Stimulated activated CD4-positive, alpha-beta T cell treated with anti-CD3 and anti-CD28 coated beads, Interleukin-12 subunit alpha, Interleukin-12 subunit beta, amount 100 ng/mL, for 24 hours (primary cell): Measurements from ENCODE around the gene ARHGEF12.

ENCODE experiments used
- DNase-seq, 2 experiments: peaks; one replicate each; pipeline ENCODE4 v3.0.0-alpha.2; 2020; ENCODE audit warnings: low read depth in 2 of 2

Gene ARHGEF12

DNA sequence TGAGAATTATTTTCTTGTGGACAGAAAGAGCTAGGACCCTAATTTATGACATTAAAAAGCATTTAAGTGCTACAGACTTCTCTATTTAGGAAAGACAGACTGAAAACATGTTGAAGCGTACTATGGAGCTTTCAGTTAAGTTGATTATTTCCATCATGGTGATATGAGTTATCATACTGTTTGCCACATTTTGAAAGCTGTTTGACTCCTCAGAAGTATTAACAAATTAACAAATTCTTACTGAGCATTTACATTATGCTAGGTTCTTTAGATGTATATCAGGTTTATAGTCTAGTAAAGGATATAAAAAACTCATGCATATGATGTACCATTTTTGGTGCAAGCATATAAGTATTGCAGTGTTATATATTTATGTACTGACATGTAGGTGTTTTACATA is 50.1 kb downstream of the ARHGEF12 start:
- no peak for DNase-seq

DNA sequence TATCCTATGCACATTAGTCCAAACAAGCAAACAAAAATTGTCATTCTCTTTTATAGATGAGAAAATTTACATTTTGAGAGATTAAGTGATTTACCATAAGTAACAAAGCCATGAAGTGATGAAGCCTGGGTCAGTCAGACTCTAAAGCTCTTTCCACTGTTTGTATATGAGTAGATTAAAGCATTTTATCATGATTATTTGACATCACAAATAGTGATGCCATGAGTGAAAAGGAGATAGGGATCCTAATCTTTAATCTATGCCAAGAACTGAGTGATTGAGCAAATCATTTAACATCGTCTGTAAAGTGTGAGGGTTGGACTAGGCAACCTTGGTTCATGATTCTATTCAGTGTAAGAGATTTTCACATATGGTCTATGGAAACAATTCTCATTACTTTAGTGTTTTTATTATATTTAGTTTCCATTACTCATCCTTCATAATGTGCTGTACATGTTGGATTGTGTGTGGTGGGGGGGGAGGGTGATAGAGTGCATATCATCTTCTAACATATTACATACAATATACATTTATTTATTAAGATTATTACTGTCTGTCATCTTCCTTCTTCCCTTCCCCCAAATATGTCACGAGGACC is 50.7 kb downstream of the ARHGEF12 start:
- DNase-seq = no peak

DNA sequence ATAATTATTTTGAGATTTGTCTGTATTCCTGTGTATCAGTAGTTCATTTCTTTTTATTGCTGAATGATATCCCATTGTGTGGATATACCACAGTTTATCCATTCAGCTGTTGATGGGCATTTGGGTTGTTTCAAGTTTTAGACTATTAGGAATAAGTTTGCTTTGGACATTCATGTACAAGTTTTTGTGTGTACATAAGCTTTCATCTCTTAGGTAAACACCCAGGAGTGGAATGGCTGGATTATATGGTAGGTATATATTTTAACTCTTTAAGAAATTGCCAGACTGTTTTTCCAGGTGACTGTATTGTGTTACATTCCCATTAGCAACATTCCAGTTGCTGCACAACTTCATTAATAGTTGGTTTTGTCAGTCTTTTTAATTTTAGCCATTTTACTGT is 52.0 kb downstream of the ARHGEF12 start:
- DNase-seq = no peak

DNA sequence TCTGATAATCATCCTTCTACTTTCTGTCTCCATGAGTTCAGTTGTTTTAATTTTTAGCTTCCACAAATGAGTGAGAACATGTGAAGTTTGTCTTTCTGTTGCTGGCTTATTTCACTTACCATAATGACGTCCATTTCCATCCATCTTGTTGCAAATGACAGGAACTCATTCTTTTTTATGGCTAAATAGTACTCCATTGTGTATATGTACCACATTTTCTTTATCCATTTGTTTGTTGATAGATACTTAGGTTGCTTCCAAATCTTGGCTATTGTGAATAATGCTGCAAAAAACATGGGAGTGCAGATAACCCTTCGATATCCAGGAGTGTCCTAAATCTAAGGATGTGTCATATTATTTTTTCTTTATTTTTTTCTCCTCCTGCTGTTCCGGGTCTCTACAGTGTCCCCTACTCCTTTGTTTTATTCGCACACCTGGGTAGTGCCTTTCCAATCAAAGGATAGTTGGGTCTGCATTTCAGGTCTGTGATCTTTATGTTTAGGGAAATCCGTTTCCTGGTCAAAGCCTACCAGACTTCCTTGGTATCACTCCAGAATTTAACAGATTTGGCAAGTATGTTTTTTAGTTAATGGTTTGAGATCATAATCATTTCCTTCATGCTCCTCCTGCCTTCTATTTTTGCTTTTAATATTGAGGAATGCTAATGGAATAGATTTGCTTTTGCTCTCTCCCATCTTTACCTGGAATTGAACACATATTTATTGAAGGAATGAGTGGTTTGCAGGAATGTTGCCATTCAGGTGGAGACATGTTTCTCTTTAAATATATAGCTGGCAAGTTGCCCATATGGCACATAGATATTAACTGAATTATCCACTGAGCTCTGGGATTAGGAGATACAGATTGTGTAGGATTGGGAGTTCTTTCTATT is 53.7 kb downstream of the ARHGEF12 start:
- no peak for DNase-seq

DNA sequence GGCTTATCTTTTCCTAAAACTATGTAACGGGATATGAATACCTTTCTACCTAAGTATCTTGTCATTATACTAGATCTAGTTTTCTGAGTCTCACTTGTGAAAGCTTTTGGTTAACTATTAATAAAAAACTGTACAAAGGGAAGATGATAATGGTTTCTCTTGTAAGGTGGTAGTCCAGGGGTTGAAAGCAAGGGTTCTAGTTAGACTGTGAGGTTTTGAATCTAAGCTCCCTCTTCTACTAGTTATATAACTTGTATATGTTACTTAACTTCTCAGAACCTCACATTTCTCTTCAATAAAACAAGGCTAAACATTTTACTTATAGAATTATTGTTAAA is 54.3 kb downstream of the ARHGEF12 start:
- DNase-seq = no peak

DNA sequence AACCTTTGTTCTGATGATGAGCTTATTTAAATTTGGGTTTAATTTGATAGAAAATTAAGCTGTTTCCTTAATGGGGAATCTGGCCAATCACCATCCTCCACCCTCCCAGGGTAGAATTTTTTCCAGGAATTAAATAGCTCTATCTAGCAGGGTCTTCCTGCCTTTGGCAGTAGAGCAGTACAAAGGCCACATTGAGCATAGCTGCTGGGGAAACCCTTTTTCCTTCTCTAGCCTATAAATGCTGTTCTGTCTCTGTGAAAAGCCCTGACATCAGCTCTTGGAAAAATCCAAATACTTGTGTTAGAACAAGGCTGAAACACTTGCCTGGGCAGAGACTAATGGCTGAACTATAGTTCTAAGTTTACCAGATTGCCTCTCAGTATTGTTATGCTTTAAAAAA is 55.1 kb downstream of the ARHGEF12 start:
- no peak for DNase-seq

DNA sequence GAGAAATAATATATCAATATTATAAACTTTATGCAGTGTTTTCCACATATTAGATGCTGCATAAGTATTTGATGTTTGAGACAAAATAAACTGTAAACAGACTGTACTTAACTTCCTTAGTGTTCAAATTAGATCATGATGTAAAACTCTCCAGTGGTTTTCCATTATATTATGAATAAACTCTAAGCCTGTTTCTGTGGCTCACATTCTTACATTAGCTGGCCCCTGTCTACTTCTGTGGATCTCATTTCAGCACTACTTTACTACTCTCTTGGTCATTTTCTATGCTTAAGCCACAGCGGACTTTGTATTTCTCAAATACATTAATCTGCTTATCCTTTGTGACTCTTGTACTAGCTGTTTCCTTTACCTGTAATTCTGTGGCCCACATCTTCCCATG is 55.6 kb downstream of the ARHGEF12 start:
- no peak for DNase-seq

DNA sequence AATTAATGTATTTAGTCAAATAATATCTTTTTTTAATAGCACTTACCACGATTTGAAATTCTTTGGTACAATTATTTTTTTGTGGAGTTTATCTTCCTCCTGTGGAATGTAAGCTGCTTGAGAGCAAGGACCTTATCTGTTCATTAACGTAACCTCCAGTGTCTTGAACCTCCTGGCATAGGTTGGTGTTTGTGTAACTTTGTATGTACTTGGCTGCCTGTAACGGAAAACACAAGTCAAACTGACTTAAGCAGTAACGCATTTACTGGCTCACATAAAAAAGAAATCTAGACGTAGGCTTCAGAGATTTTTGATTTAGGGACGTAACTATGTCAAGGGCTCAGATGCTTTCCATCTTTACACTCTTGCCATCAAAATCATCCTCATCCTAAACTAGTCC is 56.1 kb downstream of the ARHGEF12 start:
- DNase-seq = no peak

DNA sequence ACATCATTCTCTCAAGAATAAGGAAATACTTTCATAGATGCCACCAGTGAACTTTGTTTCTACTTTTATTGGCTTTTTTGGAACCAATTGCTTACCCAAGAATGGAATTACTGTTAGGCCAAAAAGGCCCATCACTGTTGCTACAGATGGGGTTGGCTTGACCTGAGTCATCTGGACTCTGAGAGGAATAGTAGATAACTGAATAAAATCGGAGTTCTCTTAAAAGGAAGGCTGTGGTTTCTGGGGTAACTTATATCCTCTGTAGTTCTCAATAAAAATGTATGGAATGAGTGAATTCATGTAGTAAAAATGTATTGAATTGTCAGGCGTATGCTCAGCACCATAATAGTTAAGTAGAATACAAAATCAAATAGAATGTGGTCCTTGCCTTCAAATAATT is 56.6 kb downstream of the ARHGEF12 start:
- no peak for DNase-seq

DNA sequence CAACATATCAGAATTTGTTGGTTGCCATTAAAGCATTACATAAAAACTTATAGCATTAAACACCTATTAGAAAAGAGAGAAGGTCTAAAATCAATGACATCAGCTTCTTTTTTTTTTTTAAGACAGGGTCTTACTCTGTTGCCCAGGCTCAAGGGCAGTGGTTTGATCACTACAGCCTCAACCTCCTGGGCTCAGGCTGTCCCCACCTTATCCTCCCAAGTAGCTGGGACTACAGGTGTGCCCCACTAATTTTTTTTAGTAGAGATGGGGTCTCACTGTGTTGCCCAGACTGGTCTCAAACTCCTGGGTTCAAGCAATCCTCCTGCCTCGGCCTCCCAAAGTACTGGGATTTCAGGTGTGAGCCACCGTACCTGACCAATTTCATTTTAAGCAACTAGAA is 57.9 kb downstream of the ARHGEF12 start:
- no peak for DNase-seq

DNA sequence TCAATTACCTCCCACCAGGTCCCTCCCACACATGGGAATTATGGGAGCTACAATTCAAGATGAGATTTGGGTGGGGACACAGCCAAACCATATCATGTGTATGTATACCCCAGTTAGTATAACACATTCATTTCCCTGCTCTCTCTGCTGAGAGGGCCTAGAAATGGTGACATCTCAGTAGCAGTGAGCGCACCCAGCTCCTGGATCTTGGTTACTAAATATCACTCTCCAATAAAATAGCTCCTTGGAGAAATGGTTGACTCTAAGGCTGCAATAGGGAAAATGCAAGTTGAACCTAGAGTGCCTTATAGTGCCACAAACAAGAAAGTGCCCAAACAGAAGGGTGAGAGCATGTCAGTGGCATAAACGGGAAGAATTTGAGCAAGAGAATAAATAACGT is 59.6 kb downstream of the ARHGEF12 start:
- no peak for DNase-seq

DNA sequence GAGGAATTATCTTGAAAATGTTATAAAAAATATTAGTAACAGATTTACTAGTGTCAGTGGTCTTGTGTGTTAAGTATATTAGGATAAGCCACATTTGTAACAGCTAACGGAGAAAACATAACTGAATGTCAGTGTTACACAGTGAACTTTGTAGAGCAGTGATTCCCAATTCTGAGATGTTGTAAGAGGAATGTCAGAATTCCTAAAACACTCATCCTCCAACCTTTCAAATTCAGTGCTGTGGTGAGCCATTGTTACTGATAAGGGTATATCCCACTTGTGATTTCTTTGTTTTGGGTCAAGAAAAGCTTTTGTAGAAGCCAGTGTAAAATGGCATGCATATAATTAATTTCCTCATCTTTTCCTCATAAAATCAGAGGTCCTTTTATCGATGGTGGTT is 61.9 kb downstream of the ARHGEF12 start:
- no peak for DNase-seq

DNA sequence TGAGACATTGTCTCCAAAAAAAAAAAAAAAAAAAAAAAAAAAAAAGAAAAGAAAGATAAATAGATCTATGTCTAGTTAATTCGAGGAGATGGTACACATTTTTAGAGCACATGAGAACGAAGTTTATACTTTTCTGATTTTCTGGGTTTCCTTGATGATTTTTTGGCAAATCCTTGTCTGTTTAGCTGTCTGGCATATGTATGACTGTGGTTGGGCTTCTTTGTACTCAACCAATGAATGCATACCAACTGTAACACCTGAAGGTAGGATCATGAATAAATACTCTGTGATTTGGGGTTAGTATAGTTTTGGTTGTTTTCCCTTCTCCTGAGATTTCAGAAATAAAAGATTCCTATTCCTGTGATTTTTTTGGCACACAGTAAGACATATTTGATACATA is 63.1 kb downstream of the ARHGEF12 start:
- no peak for DNase-seq

DNA sequence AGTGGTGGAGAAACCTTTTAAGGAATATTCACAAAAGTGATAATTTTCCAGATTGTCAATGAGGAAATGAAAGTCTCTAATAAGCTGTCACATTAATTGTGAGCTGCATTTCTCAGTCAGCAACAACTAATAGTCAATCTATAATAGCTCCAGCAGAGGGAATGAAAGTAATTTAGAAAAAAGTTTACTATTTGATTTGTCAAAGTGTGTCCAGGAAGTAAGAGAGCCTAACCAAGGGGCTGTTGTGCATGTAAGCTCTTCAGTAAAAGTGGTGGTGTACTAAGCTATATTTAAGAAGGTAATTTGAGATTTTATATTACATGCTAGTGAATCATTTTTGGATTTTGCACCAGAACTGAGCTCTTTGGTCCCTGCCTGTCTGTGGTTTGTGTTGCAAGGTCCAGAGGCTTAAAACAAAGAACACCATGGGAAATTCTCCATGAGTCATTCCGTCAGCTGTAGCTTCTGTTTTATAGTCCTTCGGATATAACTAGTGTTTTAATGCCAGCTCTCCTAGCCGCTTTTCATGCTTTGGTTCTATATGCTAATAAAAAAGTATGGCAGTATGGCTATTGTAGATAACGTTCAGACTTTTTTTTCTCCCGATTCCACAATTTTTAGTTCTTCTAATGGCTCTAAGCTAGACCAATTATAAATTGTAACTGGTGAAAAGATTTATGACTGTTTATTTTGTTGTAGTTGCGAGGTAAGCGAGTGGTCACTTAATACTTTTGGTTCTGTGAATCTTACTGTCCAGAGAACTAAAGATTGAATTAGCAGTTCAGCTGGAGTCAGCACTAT is 64.6 kb downstream of the ARHGEF12 start:
- no peak for DNase-seq

DNA sequence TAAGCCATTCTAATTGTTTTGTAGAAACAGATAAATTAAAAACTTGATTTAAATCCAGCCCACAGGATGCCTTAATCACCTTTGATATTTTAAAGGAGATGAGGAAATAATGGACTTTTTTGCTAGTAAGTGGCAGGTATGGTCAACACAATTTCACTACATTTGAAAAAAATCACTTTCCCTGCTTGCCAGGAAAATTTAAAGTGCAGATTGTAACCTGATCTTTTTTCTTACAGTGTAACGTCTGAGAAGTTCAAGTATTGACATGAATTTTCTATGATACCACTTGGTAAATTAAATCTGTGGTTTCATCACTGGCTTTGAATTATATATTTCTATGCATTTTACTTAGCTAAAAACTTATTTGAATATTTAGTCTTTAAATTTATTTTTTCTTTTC is 65.3 kb downstream of the ARHGEF12 start:
- DNase-seq = no peak

DNA sequence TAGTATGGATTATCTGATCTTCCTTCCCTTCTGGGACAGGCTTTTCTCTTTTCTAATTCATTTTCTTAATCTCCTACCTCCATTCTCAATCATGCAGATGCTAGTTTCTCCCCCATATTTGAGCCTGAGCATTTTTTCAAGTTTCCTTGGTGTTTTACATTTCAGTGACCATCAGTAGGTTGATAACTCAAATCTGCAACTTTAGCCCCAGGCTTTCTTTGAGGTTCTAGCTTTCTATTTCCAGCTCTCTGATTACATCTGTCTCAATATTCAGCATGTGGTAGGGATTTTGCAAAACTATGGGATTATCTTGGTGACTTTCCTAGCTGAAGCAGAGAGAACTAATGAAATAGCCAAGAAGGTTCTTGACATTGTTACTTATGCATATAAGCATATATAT is 67.8 kb downstream of the ARHGEF12 start:
- no peak for DNase-seq

DNA sequence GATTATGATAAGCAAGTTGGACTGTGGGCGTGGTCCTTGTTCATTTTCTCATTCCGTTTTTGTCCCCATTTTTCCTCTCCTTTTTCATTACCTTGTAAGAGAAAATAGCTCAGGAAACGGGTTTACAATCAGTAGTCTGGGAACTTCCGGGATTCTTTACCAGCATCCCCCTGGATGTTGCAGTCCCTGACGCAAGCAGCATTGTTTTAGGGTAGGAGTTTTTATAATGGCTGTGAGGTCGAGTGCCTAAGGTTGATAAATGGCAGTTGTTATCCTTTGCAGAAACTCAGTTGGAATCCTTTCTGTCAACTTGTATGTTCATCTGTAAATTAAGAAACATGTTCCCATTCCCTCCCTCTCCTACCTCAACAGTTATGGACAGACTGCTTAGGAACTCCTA is 68.3 kb downstream of the ARHGEF12 start:
- no peak for DNase-seq

DNA sequence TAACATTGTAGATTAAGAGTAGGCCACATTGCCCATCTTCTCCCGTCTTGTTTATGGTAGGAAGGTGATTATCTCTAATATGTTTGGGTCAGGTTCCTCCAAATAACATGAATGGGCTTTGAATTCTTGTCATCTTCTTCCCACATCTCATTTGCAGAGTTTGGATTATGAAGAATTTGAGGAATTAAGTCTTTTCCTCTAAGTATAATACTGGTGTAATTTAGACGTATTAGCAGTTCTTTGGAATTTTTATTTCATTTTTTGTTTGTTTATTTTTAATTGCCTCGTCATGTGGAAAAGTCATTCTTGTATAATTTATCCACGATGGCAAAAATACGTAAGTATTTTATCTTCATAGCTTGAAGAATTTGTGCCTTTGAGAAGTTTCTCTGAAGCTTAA is 73.4 kb downstream of the ARHGEF12 start:
- no peak for DNase-seq

DNA sequence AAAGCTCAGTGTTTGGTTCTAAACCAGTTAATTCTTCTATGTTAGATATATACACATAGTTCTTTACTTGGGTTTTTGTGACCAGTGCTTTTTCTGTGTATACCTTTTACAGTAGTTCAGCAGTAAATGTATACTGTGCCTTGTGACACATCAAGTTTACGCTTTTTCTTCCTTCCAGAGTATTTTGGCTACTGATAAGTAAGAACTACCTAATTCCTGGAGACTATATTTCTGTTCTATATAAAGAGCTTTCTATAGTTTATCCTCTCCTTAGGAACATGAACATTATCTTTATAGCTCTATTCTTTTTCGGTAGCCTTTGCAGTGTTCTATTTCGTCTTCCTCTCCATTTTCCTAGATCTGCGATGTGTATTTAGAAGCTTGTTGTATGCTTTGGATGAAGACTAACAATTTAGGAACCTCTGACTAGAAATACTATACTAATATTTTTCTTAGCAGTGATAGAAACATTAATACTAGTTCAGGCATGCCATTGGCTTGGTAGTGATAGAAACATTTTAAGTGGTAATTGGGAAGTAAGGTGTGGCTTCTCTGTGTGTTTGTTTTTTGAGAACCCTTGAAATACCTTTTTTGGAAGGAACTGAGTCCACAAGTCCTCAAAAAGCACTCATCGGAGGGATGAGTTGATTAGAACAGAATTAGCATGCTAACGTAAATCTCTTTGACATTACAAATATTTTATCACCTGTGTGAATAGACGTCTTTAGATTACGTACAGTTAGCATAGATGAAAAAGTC is 74.6 kb downstream of the ARHGEF12 start:
- DNase-seq = no peak

DNA sequence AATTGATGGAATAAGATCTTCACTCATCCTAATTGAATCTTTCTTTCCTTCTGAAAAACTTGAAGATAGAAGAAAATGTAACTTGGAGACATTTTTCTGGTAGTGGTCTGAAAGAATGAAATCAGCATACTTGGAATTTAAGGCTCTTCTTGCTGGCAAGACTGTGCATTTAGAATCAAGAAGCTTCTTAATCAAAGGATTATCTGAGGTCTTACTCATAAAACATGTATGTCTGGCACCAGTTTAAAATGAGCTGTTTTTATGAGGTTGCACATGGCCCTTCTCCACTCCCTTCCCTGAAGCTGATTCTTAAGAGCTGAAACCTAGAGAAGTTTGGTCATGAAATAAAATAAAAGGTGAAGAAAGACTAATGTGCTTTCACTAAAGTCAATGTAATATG is 77.3 kb downstream of the ARHGEF12 start:
- no peak for DNase-seq

DNA sequence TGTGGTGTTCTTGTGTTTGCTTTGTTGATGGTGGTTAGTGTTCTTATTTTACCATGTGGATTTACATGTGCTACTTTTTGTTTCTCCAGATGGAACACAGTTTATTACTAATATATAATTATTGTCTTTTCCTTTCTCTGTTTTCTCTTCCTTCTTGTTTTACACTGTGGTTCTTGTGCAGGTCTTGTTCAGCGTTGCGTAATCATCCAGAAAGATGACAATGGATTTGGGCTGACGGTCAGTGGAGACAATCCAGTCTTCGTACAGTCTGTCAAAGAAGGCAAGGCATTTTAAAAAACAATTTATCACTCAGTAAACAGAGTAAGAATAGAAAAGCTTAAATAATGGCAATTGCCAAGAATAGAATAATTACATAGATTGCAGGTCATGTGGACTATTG is 84.4 kb downstream of the ARHGEF12 start:
- no peak for DNase-seq
